PC-9 (cell line): ENCODE measurements around the gene CASQ1.

Experiments used
- EZH2 ChIP-seq: fragments of 200-600 bp; sonication (generic); IDR thresholded peaks from 2 replicates; pipeline ENCODE4 v1.8.0; 2017; ENCODE audit warnings: antibody characterized with exemption, low read depth
- TF ChIP-seq, protein P1 (sequence below): fragments of 200-600 bp; sonication (generic); conservative IDR thresholded peaks from 2 replicates; pipeline ENCODE4 v1.6.1; 2017; ENCODE audit warnings: mixed run types, antibody characterized with exemption, mild to moderate bottlenecking, moderate library complexity

DNA sequence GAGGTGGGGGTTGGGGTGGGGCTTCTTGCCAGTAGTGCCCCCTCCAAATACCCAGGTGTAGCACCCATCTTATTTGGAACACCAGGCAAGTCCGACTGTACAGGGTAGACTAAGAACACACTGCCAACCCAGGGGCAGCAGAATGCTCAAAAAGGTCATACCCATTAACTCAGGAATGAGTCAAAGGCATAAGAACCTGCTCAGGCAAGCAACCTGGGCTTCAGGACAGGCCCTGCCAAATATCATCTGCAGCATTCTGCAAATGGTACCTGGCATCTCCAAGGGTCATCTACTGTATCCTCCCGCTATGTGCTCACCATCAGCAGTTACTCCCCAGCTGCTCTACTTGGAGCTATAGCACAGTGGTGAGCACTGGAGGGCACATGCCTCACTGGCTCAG, 34.2 kb downstream of the CASQ1 start:
- TF ChIP-seq, protein P1, sequence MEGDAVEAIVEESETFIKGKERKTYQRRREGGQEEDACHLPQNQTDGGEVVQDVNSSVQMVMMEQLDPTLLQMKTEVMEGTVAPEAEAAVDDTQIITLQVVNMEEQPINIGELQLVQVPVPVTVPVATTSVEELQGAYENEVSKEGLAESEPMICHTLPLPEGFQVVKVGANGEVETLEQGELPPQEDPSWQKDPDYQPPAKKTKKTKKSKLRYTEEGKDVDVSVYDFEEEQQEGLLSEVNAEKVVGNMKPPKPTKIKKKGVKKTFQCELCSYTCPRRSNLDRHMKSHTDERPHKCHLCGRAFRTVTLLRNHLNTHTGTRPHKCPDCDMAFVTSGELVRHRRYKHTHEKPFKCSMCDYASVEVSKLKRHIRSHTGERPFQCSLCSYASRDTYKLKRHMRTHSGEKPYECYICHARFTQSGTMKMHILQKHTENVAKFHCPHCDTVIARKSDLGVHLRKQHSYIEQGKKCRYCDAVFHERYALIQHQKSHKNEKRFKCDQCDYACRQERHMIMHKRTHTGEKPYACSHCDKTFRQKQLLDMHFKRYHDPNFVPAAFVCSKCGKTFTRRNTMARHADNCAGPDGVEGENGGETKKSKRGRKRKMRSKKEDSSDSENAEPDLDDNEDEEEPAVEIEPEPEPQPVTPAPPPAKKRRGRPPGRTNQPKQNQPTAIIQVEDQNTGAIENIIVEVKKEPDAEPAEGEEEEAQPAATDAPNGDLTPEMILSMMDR = no peak
- no peak for TF ChIP-seq EZH2
